ENCODE data around the gene UBL5.
A peak's percentile ranks its signal among the peaks of the same experiment; 100 is the strongest.

Gene UBL5

GRCh38 chr19:9792206-9793070 lies 35.3 kb upstream of the UBL5 start:
- Histone ChIP-seq H3K4me3 (ENCODE audit: low read depth in 1 of 2, low read length in 2 of 2) (peak overlapping the region; percentile 68 to 77), H3K9me3 (ENCODE audit: control insufficient read depth in 1 of 2, low read length in 2 of 2) (no peaks in the 10 kb centered on the region), H3K27me3 (ENCODE audit: low read depth, low read length) (no peaks in the 10 kb centered on the region), H3K27ac (ENCODE audit: low read length) (peak overlapping the region; percentile 67), H3K4me1 (ENCODE audit: control insufficient read depth in 1 of 2, insufficient read depth in 2 of 2, low read length in 2 of 2) (peaks cover 0 to 3% of the 10 kb centered on the region in 2 donors), H3K36me3 (ENCODE audit: control insufficient read depth in 1 of 2, insufficient read depth in 2 of 2, low read length in 2 of 2) (no peaks in the 10 kb centered on the region)

- H3K4me3 ChIP-seq (ENCODE audit: low read depth in 1 of 2, low read length in 2 of 2) = peak overlapping the region; percentile 68 to 77
- peak overlapping the region; percentile 67 for H3K27ac ChIP-seq (ENCODE audit: low read length)
- H3K27me3 ChIP-seq (ENCODE audit: low read depth, low read length) = no peaks in the 10 kb centered on the region
- peaks cover 0 to 3% of the 10 kb centered on the region in 2 donors for H3K4me1 ChIP-seq (ENCODE audit: control insufficient read depth in 1 of 2, insufficient read depth in 2 of 2, low read length in 2 of 2)
- H3K9me3 ChIP-seq (ENCODE audit: control insufficient read depth in 1 of 2, low read length in 2 of 2) = no peaks in the 10 kb centered on the region
- no peaks in the 10 kb centered on the region for H3K36me3 ChIP-seq (ENCODE audit: control insufficient read depth in 1 of 2, insufficient read depth in 2 of 2, low read length in 2 of 2)
These were observed 34.6 kb upstream of the UBL5 start for GRCh38 chr19:9793071-9793591.

- no peaks in the 10 kb centered on the region for H3K4me1 ChIP-seq (ENCODE audit: control insufficient read depth in 1 of 2, insufficient read depth in 2 of 2, low read length in 2 of 2)
These were observed 31.5 kb upstream of the UBL5 start for GRCh38 chr19:9796113-9796773.

GRCh38 chr19:9797871-9798270 lies 29.8 kb upstream of the UBL5 start:
- no peaks in the 10 kb centered on the region for H3K27me3 ChIP-seq (ENCODE audit: low read depth, low read length)
- no peaks in the 10 kb centered on the region for H3K36me3 ChIP-seq (ENCODE audit: control insufficient read depth in 1 of 2, insufficient read depth in 2 of 2, low read length in 2 of 2)
- no peaks in the 10 kb centered on the region for H3K9me3 ChIP-seq (ENCODE audit: control insufficient read depth in 1 of 2, low read length in 2 of 2)
- H3K4me1 ChIP-seq (ENCODE audit: control insufficient read depth in 1 of 2, insufficient read depth in 2 of 2, low read length in 2 of 2) = no peaks in the 10 kb centered on the region
- H3K4me3 ChIP-seq (ENCODE audit: low read depth in 1 of 2, low read length in 2 of 2) = no peak overlapping the region
- no peak overlapping the region for H3K27ac ChIP-seq (ENCODE audit: low read length)

More at GRCh38 chr19:9796113-9796773, 31.5 kb upstream of the UBL5 start:
- H3K4me3 ChIP-seq (ENCODE audit: low read depth in 1 of 2, low read length in 2 of 2) = no peak overlapping the region
- no peaks in the 10 kb centered on the region for H3K27me3 ChIP-seq (ENCODE audit: low read depth, low read length)
- H3K27ac ChIP-seq (ENCODE audit: low read length) = no peak overlapping the region
- H3K36me3 ChIP-seq (ENCODE audit: control insufficient read depth in 1 of 2, insufficient read depth in 2 of 2, low read length in 2 of 2) = no peaks in the 10 kb centered on the region
- no peaks in the 10 kb centered on the region for H3K9me3 ChIP-seq (ENCODE audit: control insufficient read depth in 1 of 2, low read length in 2 of 2)

GRCh38 chr19:9799162-9799561 lies 28.6 kb upstream of the UBL5 start:
- H3K27ac ChIP-seq (ENCODE audit: low read length) = no peak overlapping the region
- H3K9me3 ChIP-seq (ENCODE audit: control insufficient read depth in 1 of 2, low read length in 2 of 2) = no peaks in the 10 kb centered on the region
- H3K36me3 ChIP-seq (ENCODE audit: control insufficient read depth in 1 of 2, insufficient read depth in 2 of 2, low read length in 2 of 2) = no peaks in the 10 kb centered on the region
- H3K27me3 ChIP-seq (ENCODE audit: low read depth, low read length) = no peaks in the 10 kb centered on the region
- H3K4me3 ChIP-seq (ENCODE audit: low read depth in 1 of 2, low read length in 2 of 2) = no peak overlapping the region
- H3K4me1 ChIP-seq (ENCODE audit: control insufficient read depth in 1 of 2, insufficient read depth in 2 of 2, low read length in 2 of 2) = no peaks in the 10 kb centered on the region

- no peak overlapping the region for H3K4me3 ChIP-seq (ENCODE audit: low read depth in 1 of 2, low read length in 2 of 2)
- H3K27me3 ChIP-seq (ENCODE audit: low read depth, low read length) = no peaks in the 10 kb centered on the region
- H3K9me3 ChIP-seq (ENCODE audit: control insufficient read depth in 1 of 2, low read length in 2 of 2) = no peaks in the 10 kb centered on the region
- H3K36me3 ChIP-seq (ENCODE audit: control insufficient read depth in 1 of 2, insufficient read depth in 2 of 2, low read length in 2 of 2) = peaks cover 4% of the 10 kb centered on the region in 2 donors
- H3K27ac ChIP-seq (ENCODE audit: low read length) = no peak overlapping the region
- H3K4me1 ChIP-seq (ENCODE audit: control insufficient read depth in 1 of 2, insufficient read depth in 2 of 2, low read length in 2 of 2) = no peaks in the 10 kb centered on the region
These were observed 25.7 kb upstream of the UBL5 start for GRCh38 chr19:9801976-9802375.

GRCh38 chr19:9806803-9807202 lies 20.9 kb upstream of the UBL5 start:
- no peaks in the 10 kb centered on the region for H3K27me3 ChIP-seq (ENCODE audit: low read depth, low read length)
- H3K9me3 ChIP-seq (ENCODE audit: control insufficient read depth in 1 of 2, low read length in 2 of 2) = no peaks in the 10 kb centered on the region
- no peak overlapping the region for H3K27ac ChIP-seq (ENCODE audit: low read length)
- H3K36me3 ChIP-seq (ENCODE audit: control insufficient read depth in 1 of 2, insufficient read depth in 2 of 2, low read length in 2 of 2) = peaks cover 14 to 35% of the 10 kb centered on the region in 2 donors
- no peak overlapping the region for H3K4me3 ChIP-seq (ENCODE audit: low read depth in 1 of 2, low read length in 2 of 2)
- no peaks in the 10 kb centered on the region for H3K4me1 ChIP-seq (ENCODE audit: control insufficient read depth in 1 of 2, insufficient read depth in 2 of 2, low read length in 2 of 2)

GRCh38 chr19:9808855-9809824 lies 18.6 kb upstream of the UBL5 start:
- no peak overlapping the region for H3K4me3 ChIP-seq (ENCODE audit: low read depth in 1 of 2, low read length in 2 of 2)
- no peaks in the 10 kb centered on the region for H3K4me1 ChIP-seq (ENCODE audit: control insufficient read depth in 1 of 2, insufficient read depth in 2 of 2, low read length in 2 of 2)
- no peaks in the 10 kb centered on the region for H3K9me3 ChIP-seq (ENCODE audit: control insufficient read depth in 1 of 2, low read length in 2 of 2)
- no peak overlapping the region for H3K27ac ChIP-seq (ENCODE audit: low read length)
- H3K27me3 ChIP-seq (ENCODE audit: low read depth, low read length) = no peaks in the 10 kb centered on the region
- peaks cover 14 to 36% of the 10 kb centered on the region in 2 donors for H3K36me3 ChIP-seq (ENCODE audit: control insufficient read depth in 1 of 2, insufficient read depth in 2 of 2, low read length in 2 of 2)

GRCh38 chr19:9811139-9811538 lies 16.6 kb upstream of the UBL5 start:
- Histone ChIP-seq H3K9me3 (ENCODE audit: control insufficient read depth in 1 of 2, low read length in 2 of 2) (no peaks in the 10 kb centered on the region), H3K4me1 (ENCODE audit: control insufficient read depth in 1 of 2, insufficient read depth in 2 of 2, low read length in 2 of 2) (no peaks in the 10 kb centered on the region), H3K27ac (ENCODE audit: low read length) (no peak overlapping the region), H3K4me3 (ENCODE audit: low read depth in 1 of 2, low read length in 2 of 2) (no peak overlapping the region), H3K27me3 (ENCODE audit: low read depth, low read length) (no peaks in the 10 kb centered on the region), H3K36me3 (ENCODE audit: control insufficient read depth in 1 of 2, insufficient read depth in 2 of 2, low read length in 2 of 2) (peaks cover 14 to 39% of the 10 kb centered on the region in 2 donors)

- Histone ChIP-seq H3K27ac (ENCODE audit: low read length) (peak overlapping the region; percentile 88), H3K4me3 (ENCODE audit: low read depth in 1 of 2, low read length in 2 of 2) (peak overlapping the region; percentile 86 to 91), H3K36me3 (ENCODE audit: control insufficient read depth in 1 of 2, insufficient read depth in 2 of 2, low read length in 2 of 2) (peaks cover 0 to 11% of the 10 kb centered on the region in 2 donors), H3K4me1 (ENCODE audit: control insufficient read depth in 1 of 2, insufficient read depth in 2 of 2, low read length in 2 of 2) (peaks cover 0 to 22% of the 10 kb centered on the region in 2 donors), H3K27me3 (ENCODE audit: low read depth, low read length) (no peaks in the 10 kb centered on the region), H3K9me3 (ENCODE audit: control insufficient read depth in 1 of 2, low read length in 2 of 2) (no peaks in the 10 kb centered on the region)
These were observed 9.5 kb upstream of the UBL5 start for GRCh38 chr19:9818175-9818733.

Data from muscle layer of duodenum (tissue), 2 donors.